ENCODE data around the gene CDC25A. TPM values are rescaled to one million over a fixed set of nuclear protein-coding genes. Genes with fewer than 3 reads are reported as not detected.

CDC25A gene
- total RNA-seq, 4 donors from 2014 or later = 0.45 to 1.0 (median 0.77) TPM

GRCh38 chr3:48143992-48144391 is 44.2 kb downstream of the CDC25A start:
- WGBS, 2 donors = 88 to 93% methylated on average over 5 of the region's 5 CpGs
- no peak for TF ChIP-seq CTCF (IDR thresholded peaks at IDR 0.05)
- TF ChIP-seq POLR2A (IDR thresholded peaks at IDR 0.05) = no peak
- intact Hi-C loops (cut with DNase I; ENCODE audit: low total_unique reads) = loop anchor here (10.0 kb wide), 1 partner anchor 139 kb away; no protein-coding TSS in a partner anchor
- DNase-seq (ENCODE audit: low spot score in 2 of 2) = no peak
- no peak overlapping the region for H3K4me3 ChIP-seq (ENCODE audit: low read depth, poor library complexity, severe bottlenecking)

- no peak for DNase-seq (ENCODE audit: low spot score in 2 of 2)
- intact Hi-C loops (cut with DNase I; ENCODE audit: low total_unique reads) = loop anchor here (10.0 kb wide), 1 partner anchor 139 kb away; no protein-coding TSS in a partner anchor
- no peak for TF ChIP-seq CTCF (IDR thresholded peaks at IDR 0.05)
- no peak for TF ChIP-seq POLR2A (IDR thresholded peaks at IDR 0.05)
- H3K4me3 ChIP-seq (ENCODE audit: low read depth, poor library complexity, severe bottlenecking) = no peak overlapping the region
- WGBS, 2 donors = 92 to 98% methylated on average over 3 of the region's 3 CpGs
Observed at GRCh38 chr3:48143567-48143966, 44.6 kb downstream of the CDC25A start.

GRCh38 chr3:48142316-48142870 is 45.8 kb downstream of the CDC25A start:
- no peak overlapping the region for H3K4me3 ChIP-seq (ENCODE audit: low read depth, poor library complexity, severe bottlenecking)
- peak in 1 of 2 donors; percentile 21 for DNase-seq (ENCODE audit: low spot score in 2 of 2)
- no peak for TF ChIP-seq POLR2A (IDR thresholded peaks at IDR 0.05)
- TF ChIP-seq CTCF (IDR thresholded peaks at IDR 0.05) = no peak
- intact Hi-C loops (cut with DNase I; ENCODE audit: low total_unique reads) = loop anchor here (10.0 kb wide), 1 partner anchor 138 kb away; no protein-coding TSS in a partner anchor
- WGBS, 2 donors = 49 to 66% methylated on average over 11 of the region's 11 CpGs

- TF ChIP-seq CTCF (IDR thresholded peaks at IDR 0.05) = no peak
- no peak for TF ChIP-seq POLR2A (IDR thresholded peaks at IDR 0.05)
- H3K4me3 ChIP-seq (ENCODE audit: low read depth, poor library complexity, severe bottlenecking) = no peak overlapping the region
- 71 to 73% methylated on average over 9 of the region's 9 CpGs for WGBS, 2 donors
- DNase-seq (ENCODE audit: low spot score in 2 of 2) = no peak
- intact Hi-C loops (cut with DNase I; ENCODE audit: low total_unique reads) = loop anchor here (10.0 kb wide), 1 partner anchor 137 kb away; no protein-coding TSS in a partner anchor
Observed at GRCh38 chr3:48141604-48142137, 46.5 kb downstream of the CDC25A start.

- H3K4me3 ChIP-seq (ENCODE audit: low read depth, poor library complexity, severe bottlenecking) = no peak overlapping the region
- WGBS, 2 donors = 85 to 89% methylated on average over 2 of the region's 2 CpGs
- TF ChIP-seq POLR2A (IDR thresholded peaks at IDR 0.05) (no peak), CTCF (IDR thresholded peaks at IDR 0.05) (no peak)
- no peak for DNase-seq (ENCODE audit: low spot score in 2 of 2)
- intact Hi-C loops (cut with DNase I; ENCODE audit: low total_unique reads) = loop anchor here (10.0 kb wide), 1 partner anchor 136 kb away; no protein-coding TSS in a partner anchor
Observed at GRCh38 chr3:48140936-48141603, 47.1 kb downstream of the CDC25A start.

Measured in lower leg skin (tissue), 4 donors.